Epithelial cell of alveolus of lung (primary cell): ENCODE data around the gene IQSEC3. TPM values are rescaled to one million over a fixed set of nuclear protein-coding genes. Genes with fewer than 3 reads are reported as not detected.

ENCODE experiments used
- total RNA-seq: library from RNA; depleted of rRNA; stranded (reverse); fragments of >200 nt; gene quantifications from 2 replicates; pipeline ENCODE4 v1.2.1, GENCODE V29; 2015

Gene IQSEC3
- total RNA-seq = 0.08 TPM in 1 of 2 replicates, not detected in the other

DNA sequence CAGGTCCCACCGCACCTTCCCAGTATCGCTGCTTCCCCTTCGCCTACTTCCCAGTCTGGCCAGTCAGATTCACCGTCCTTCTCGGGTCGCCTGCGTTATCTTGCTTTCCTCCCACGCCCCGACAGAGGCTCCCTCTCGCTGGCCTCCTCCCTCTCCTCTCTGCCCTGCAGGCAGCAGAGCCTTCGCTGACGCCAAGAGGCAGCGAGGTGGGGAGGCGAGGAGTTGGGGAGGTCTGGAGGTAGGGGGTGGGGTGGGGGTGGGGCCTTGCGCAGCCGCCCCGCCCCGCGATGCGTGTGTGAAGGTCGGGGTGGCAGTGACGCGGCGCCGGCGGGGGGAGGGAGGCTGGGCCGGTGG is at the start of gene IQSEC3:
TSS of gene IQSEC3 (plus strand) at position 340 of the 354 bp plus-strand sequence. CDS start 116 bp downstream, outside the sequence.

DNA sequence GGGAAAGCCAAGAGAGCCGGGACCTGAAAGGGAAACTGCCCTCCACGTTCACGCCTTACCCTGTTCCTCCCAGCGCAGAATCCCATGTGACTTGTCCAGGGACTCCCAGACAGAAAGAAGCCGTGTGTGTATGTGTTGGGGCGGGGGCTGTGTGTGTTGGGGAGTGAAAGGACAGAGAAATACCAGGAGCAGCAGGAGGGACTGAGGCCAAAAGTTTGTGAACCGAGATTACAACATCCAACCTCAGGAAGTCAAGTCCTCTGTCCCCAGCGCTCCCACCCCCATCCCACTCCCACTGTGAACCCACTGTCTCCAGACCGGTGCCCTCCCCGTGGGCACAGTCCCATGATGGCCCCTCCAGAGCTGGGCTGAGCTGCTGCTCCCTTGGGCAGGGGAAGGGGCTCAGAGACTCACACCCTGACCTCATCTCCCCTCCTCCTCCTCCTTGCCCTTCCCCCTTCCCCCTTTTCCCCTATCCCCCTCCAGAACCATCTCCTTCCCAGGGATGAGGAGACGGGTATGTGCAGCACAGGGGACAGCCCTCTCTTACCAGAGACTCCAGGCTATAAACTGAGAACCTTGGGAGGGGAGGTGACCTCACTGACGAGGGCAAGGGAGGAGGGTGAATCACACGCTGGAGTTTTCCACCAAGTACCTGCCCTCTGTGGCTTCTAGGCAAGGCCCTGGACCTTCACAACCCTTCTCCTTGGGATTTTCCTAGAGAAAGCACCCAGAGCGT is 147.6 kb downstream of the IQSEC3 start, which contains the start of gene SLC6A12:
TSS of gene SLC6A12 (minus strand) at position 155 of the 739 bp plus-strand sequence. CDS start 4,171 bp downstream, outside the sequence.

Other genes with a start within 250 kb of the IQSEC3 start
- not detected in 2 replicates for gene SLC6A12, start 147.4 kb downstream of the IQSEC3 start, total RNA-seq
- 2.0 TPM in 1 of 2 replicates, not detected in the other for gene SLC6A13, start 196.1 kb downstream of the IQSEC3 start, total RNA-seq